Measurements from ENCODE around the gene DIP2C. TPM values are rescaled to one million over a fixed set of nuclear protein-coding genes. Genes with fewer than 3 reads are reported as not detected.

DIP2C gene
- polyA plus RNA-seq, 1 of the 3 experiments (the other 2 are of a cell fraction), result 8.7 TPM

- TF ChIP-seq ELF1 (IDR thresholded peaks at IDR 0.05), result no peak
- TF ChIP-seq SIN3A (IDR thresholded peaks at IDR 0.05; ENCODE audit: borderline replicate concordance, low read depth, low read length), result no peak
Measured at GRCh38 chr10:530717-531116, 158.8 kb downstream of the DIP2C start (continued).

GRCh38 chr10:529468-530230 is 159.8 kb downstream of the DIP2C start:
- DNase-seq, result no peak
- Histone ChIP-seq H3K36me3 (replicated peaks in 1 of 2; ENCODE audit: control insufficient read depth in 1 of 2, insufficient read depth in 2 of 2, low read length in 1 of 2) (no peaks in the 10 kb centered on the region), H3K4me2 (no peak overlapping the region), H2AFZ (ENCODE audit: low read depth) (no peak overlapping the region), H3K9me2 (no peaks in the 10 kb centered on the region), H3F3A (replicated peaks; ENCODE audit: insufficient read depth) (no peaks in the 10 kb centered on the region), H3K27ac (ENCODE audit: low read depth in 2 of 2, low read length in 1 of 2) (no peak overlapping the region), H3K4me3 (ENCODE audit: low read depth in 2 of 2, low read length in 1 of 2) (no peak overlapping the region), H4K20me1 (ENCODE audit: insufficient read depth) (peaks cover 80% of the 10 kb centered on the region), H3K27me3 (ENCODE audit: insufficient read depth) (no peaks in the 10 kb centered on the region), H3K79me2 (ENCODE audit: insufficient read depth) (peaks cover 57% of the 10 kb centered on the region), H3K9ac (no peak overlapping the region), H3K9me3 (no peaks in the 10 kb centered on the region), H3K4me1 (ENCODE audit: control insufficient read depth in 1 of 2, insufficient read depth in 2 of 2, low read depth in 1 of 2, low read length in 1 of 2) (peaks cover 0 to 9% of the 10 kb centered on the region in 2 experiments; a peak in 1 of 4 replicates)
- ChIA-PET POLR2A (no interaction called here), CTCF (interaction anchor here (0.8 to 1.7 kb wide), 2 partner anchors 18 to 46 kb away, joined by 3 read pairs; no protein-coding TSS in a partner anchor)
- TF ChIP-seq JUND (IDR thresholded peaks at IDR 0.05), result no peak
- no peak for TF ChIP-seq CHD2 (IDR thresholded peaks at IDR 0.05; ENCODE audit: low read length, partially characterized antibody)
- no peak for TF ChIP-seq RXRA (IDR thresholded peaks at IDR 0.05; ENCODE audit: borderline replicate concordance, low read depth)
- TF ChIP-seq TCF12 (IDR thresholded peaks at IDR 0.05), result no peak
- no peak for TF ChIP-seq EP300 (IDR thresholded peaks at IDR 0.05; ENCODE audit: borderline replicate concordance in 1 of 2, low read depth in 1 of 2, low read length in 1 of 2)
- WGBS (ENCODE audit: low lambda C conversion rate), result 94% methylated on average over 18 of the region's 27 CpGs

- CTCF ChIA-PET, result interaction anchor here (0.6 to 1.7 kb wide), 3 partner anchors 34 to 60 kb away, joined by 3 read pairs; no protein-coding TSS in a partner anchor
- Histone ChIP-seq H3K36me3 (replicated peaks in 1 of 2; ENCODE audit: control insufficient read depth in 1 of 2, insufficient read depth in 2 of 2, low read length in 1 of 2) (no peaks in the 10 kb centered on the region), H4K20me1 (ENCODE audit: insufficient read depth) (peaks cover 82% of the 10 kb centered on the region), H3K79me2 (ENCODE audit: insufficient read depth) (peaks cover 60% of the 10 kb centered on the region), H3K9me2 (no peaks in the 10 kb centered on the region), H3K4me3 (ENCODE audit: low read depth in 2 of 2, low read length in 1 of 2) (no peak overlapping the region), H2AFZ (ENCODE audit: low read depth) (no peak overlapping the region), H3K27ac (ENCODE audit: low read depth in 2 of 2, low read length in 1 of 2) (no peak overlapping the region), H3K4me1 (ENCODE audit: control insufficient read depth in 1 of 2, insufficient read depth in 2 of 2, low read depth in 1 of 2, low read length in 1 of 2) (peaks cover 0 to 13% of the 10 kb centered on the region in 2 experiments; a peak in 1 of 4 replicates), H3K9me3 (no peaks in the 10 kb centered on the region), H3F3A (replicated peaks; ENCODE audit: insufficient read depth) (no peaks in the 10 kb centered on the region), H3K4me2 (no peak overlapping the region), H3K27me3 (ENCODE audit: insufficient read depth) (no peaks in the 10 kb centered on the region), H3K9ac (no peak overlapping the region)
- POLR2A ChIA-PET, result no interaction called here
- WGBS (ENCODE audit: low lambda C conversion rate), result 95% methylated on average over 22 of the region's 37 CpGs
- DNase-seq, result no peak
- TF ChIP-seq MXI1 (IDR thresholded peaks at IDR 0.05; ENCODE audit: low read depth, low read length), result no peak
- no peak for TF ChIP-seq NFIC (IDR thresholded peaks at IDR 0.05; ENCODE audit: borderline replicate concordance)
- TF ChIP-seq CHD2 (IDR thresholded peaks at IDR 0.05; ENCODE audit: low read length, partially characterized antibody), result no peak
- no peak for TF ChIP-seq ELF1 (IDR thresholded peaks at IDR 0.05)
- TF ChIP-seq TAF1 (IDR thresholded peaks at IDR 0.05; ENCODE audit: borderline replicate concordance, low read depth, low read length), result no peak
- TF ChIP-seq USF1 (IDR thresholded peaks at IDR 0.05; ENCODE audit: borderline replicate concordance, low read depth), result no peak
- no peak for TF ChIP-seq EZH2phosphoT487 (IDR thresholded peaks at IDR 0.05; ENCODE audit: borderline replicate concordance, low read depth)
- no peak for TF ChIP-seq REST (IDR thresholded peaks at IDR 0.05; ENCODE audit: low read depth, low read length)
- TF ChIP-seq USF2 (IDR thresholded peaks at IDR 0.05; ENCODE audit: borderline replicate concordance, low read depth, low read length), result no peak
- TF ChIP-seq RCOR1 (IDR thresholded peaks at IDR 0.05; ENCODE audit: low read length), result no peak
- no peak for TF ChIP-seq RFX5 (IDR thresholded peaks at IDR 0.05; ENCODE audit: low read length)
- TF ChIP-seq RAD21 (IDR thresholded peaks at IDR 0.05; ENCODE audit: low read length), result no peak
Measured at GRCh38 chr10:528173-529165, 161.0 kb downstream of the DIP2C start.
